CD14-positive monocyte (primary cell): ENCODE results near the gene NSD2. TPM values are rescaled to one million over a fixed set of nuclear protein-coding genes. Genes with fewer than 3 reads are reported as not detected.

Experiments
- DNase-seq, 3 donors: peaks; one replicate each; pipeline ENCODE4 v3.0.0-alpha.2; 2011 to 2022
- H2AFZ ChIP-seq: 2 replicates; pipeline ENCODE4 v1.6.0; 2012; ENCODE audit warnings: mild to moderate bottlenecking, low read depth, low read length, inconsistent platforms; ENCODE audit not compliant: insufficient read depth, poor library complexity, severe bottlenecking
- H3K27ac ChIP-seq, 2 donors: 1 replicate in 1 of 2; 2 replicates in 1 of 2; pipeline ENCODE4 v1.5.1; 2012 to 2013; ENCODE audit warnings: low read length in 2 of 2, control low read depth in 1 of 2, inconsistent platforms in 1 of 2, low read depth in 1 of 2, mild to moderate bottlenecking in 1 of 2
- H3K27me3 ChIP-seq, 2 donors: one replicate each; pipeline versions ENCODE4 v1.6.0 to v1.6.1; 2011 to 2013; ENCODE audit warnings: low read length in 2 of 2; ENCODE audit not compliant: control insufficient read depth in 2 of 2, insufficient read depth in 2 of 2
- H3K36me3 ChIP-seq, 2 donors: replicated peaks in 1 of 2; 1 replicate in 1 of 2; 2 replicates in 1 of 2; pipeline versions ENCODE4 v1.5.1 to v1.6.1; 2012 to 2013; ENCODE audit warnings: low read length in 2 of 2, control low read depth in 1 of 2, inconsistent platforms in 1 of 2, mild to moderate bottlenecking in 1 of 2; ENCODE audit not compliant: insufficient read depth in 2 of 2, control insufficient read depth in 1 of 2
- H3K4me1 ChIP-seq, 2 donors: 1 replicate in 1 of 2; 2 replicates in 1 of 2; pipeline versions ENCODE4 v1.5.1 to v1.6.1; 2012 to 2013; ENCODE audit warnings: low read length in 2 of 2, control low read depth in 1 of 2, inconsistent platforms in 1 of 2, mild to moderate bottlenecking in 1 of 2, moderate library complexity in 1 of 2; ENCODE audit not compliant: insufficient read depth in 2 of 2, control insufficient read depth in 1 of 2
- H3K4me2 ChIP-seq: replicated peaks from 2 replicates; pipeline ENCODE3; 2012; ENCODE audit warnings: low read length, moderate library complexity, mild to moderate bottlenecking; ENCODE audit not compliant: poor library complexity, severe bottlenecking; ENCODE audit errors: extremely low read depth
- H3K4me3 ChIP-seq, 3 experiments: fragments of 200-600 bp in 1 of 3; sonication (generic) in 1 of 3; replicated peaks in 1 of 3; 1 replicate in 2 of 3; 2 replicates in 1 of 3; pipeline ENCODE4 v1.5.1; 2011 to 2013; ENCODE audit warnings: low read length in 3 of 3, mild to moderate bottlenecking in 3 of 3, control low read depth in 2 of 3, low read depth in 2 of 3, inconsistent platforms in 1 of 3, moderate library complexity in 1 of 3
- H3K79me2 ChIP-seq: 2 replicates; pipeline ENCODE4 v1.6.0; 2012; ENCODE audit warnings: mild to moderate bottlenecking, control low read depth, inconsistent platforms, low read length, moderate library complexity; ENCODE audit not compliant: insufficient read depth
- H3K9ac ChIP-seq: 2 replicates; pipeline ENCODE4 v1.6.0; 2017; ENCODE audit warnings: low read length, mild to moderate bottlenecking; ENCODE audit not compliant: insufficient read depth, poor library complexity, severe bottlenecking
- H3K9me3 ChIP-seq, 2 donors: replicated peaks in 1 of 2; 1 replicate in 1 of 2; 2 replicates in 1 of 2; pipeline versions ENCODE4 v1.5.1 to v1.6.1; 2012 to 2013; ENCODE audit warnings: low read length in 2 of 2, control low read depth in 1 of 2; ENCODE audit not compliant: control insufficient read depth in 1 of 2, insufficient read depth in 1 of 2
- H4K20me1 ChIP-seq: 2 replicates; pipeline ENCODE4 v1.6.0; 2012; ENCODE audit warnings: mild to moderate bottlenecking, low read length, control low read depth, moderate library complexity; ENCODE audit not compliant: insufficient read depth
- H3K27ac Mint-ChIP-seq, 7 donors: one replicate each; pipeline ENCODE4 v1.8.0; 2020; ENCODE audit warnings: mild to moderate bottlenecking in 7 of 7, mixed read lengths in 7 of 7, moderate library complexity in 6 of 7, inconsistent platforms in 2 of 7
- H3K27me3 Mint-ChIP-seq, 3 donors: one replicate each; pipeline ENCODE4 v1.8.0; 2021 to 2022; ENCODE audit warnings: low read depth in 3 of 3, mild to moderate bottlenecking in 3 of 3, mixed read lengths in 3 of 3, moderate library complexity in 3 of 3, inconsistent platforms in 1 of 3
- H3K36me3 Mint-ChIP-seq, 2 donors: one replicate each; pipeline ENCODE4 v1.8.0; 2020; ENCODE audit warnings: mixed read lengths in 2 of 2, inconsistent platforms in 1 of 2, mild to moderate bottlenecking in 1 of 2
- H3K4me1 Mint-ChIP-seq: one replicate; pipeline ENCODE4 v1.8.0; 2020; ENCODE audit warnings: mild to moderate bottlenecking, mixed read lengths
- H3K4me3 Mint-ChIP-seq, 2 donors: one replicate each; pipeline ENCODE4 v1.8.0; 2020; ENCODE audit warnings: mild to moderate bottlenecking in 2 of 2, mixed read lengths in 2 of 2, moderate library complexity in 1 of 2
- H3K9me3 Mint-ChIP-seq, 7 donors: one replicate each; pipeline ENCODE4 v1.8.0; 2020 to 2022; ENCODE audit warnings: mixed read lengths in 7 of 7, mild to moderate bottlenecking in 6 of 7, moderate library complexity in 6 of 7, inconsistent platforms in 2 of 7
- WGBS: methylation state at CpG from one replicate; pipeline ENCODE4 v1.1.5; 2013; ENCODE audit warnings: missing lambda C conversion rate; ENCODE audit not compliant: insufficient coverage; 5-methylcytosine and 5-hydroxymethylcytosine counted together
- intact Hi-C, 2 donors: fragments of 100-400 bp; cut with micrococcal nuclease; formaldehyde crosslinking; loops; one replicate each; pipeline versions ENCODE4 v1.15.0 to v1.15.1; 2023
- polyA plus RNA-seq, 3 donors: library from polyadenylated mRNA; depleted of rRNA in 1 of 3; unstranded in 2 of 3; stranded (reverse) in 1 of 3; fragments of 300-500 nt in 2 of 3; fragments of >200 nt in 1 of 3; fragmentation: Illumina TruSeq in 2 of 3; gene quantifications; 1 replicate in 2 of 3; 2 replicates in 1 of 3; pipeline ENCODE4 v1.2.3, GENCODE V29; 2012 to 2021
- TF ChIP-seq, protein P1 (sequence below): fragments of 200-600 bp; IDR thresholded peaks from one replicate; pipeline ENCODE4 v1.8.0; 2022; ENCODE audit warnings: antibody characterized with exemption, mild to moderate bottlenecking

NSD2 gene
- polyA plus RNA-seq, 3 donors = 1.9 to 8.7 (median 2.3) TPM

DNA sequence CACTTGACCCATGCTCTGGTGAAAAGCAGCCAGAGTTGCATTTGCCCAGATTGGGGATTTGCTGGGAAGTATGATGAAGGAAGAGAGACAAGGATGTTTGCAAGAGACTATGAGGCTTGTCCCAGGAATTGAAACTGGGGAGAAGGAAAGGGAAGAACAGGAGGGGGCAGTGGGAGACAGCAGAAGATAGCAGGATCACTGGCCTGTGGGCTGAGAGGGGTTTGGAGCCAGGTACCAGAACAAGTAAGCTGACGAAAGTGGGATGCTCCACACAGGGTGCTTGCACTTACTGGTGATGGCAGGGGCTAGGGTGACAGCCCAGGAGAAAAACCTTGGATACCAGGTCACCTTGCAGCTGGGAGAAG is 11.8 kb upstream of the NSD2 start:
- no peaks in the 10 kb centered on the region for H4K20me1 ChIP-seq
- H3K36me3 ChIP-seq = no peaks in the 10 kb centered on the region
- no peak for DNase-seq
- Mint-ChIP-seq H3K9me3 (no peaks in the 10 kb centered on the region), H3K4me3 (no peak overlapping the region), H3K4me1 (peaks cover 33% of the 10 kb centered on the region), H3K36me3 (no peaks in the 10 kb centered on the region), H3K27me3 (peaks cover 4 to 16% (median 15%) of the 10 kb centered on the region in 3 donors), H3K27ac (peak overlapping the region in 1 of 7 donors; percentile 20)
- peaks cover 31 to 46% of the 10 kb centered on the region in 2 donors for H3K4me1 ChIP-seq
- H3K9ac ChIP-seq = no peak overlapping the region
- no peak overlapping the region for H2AFZ ChIP-seq
- no peaks in the 10 kb centered on the region for H3K9me3 ChIP-seq
- H3K4me2 ChIP-seq = no peak overlapping the region
- no peak overlapping the region for H3K4me3 ChIP-seq
- TF ChIP-seq, protein P1, sequence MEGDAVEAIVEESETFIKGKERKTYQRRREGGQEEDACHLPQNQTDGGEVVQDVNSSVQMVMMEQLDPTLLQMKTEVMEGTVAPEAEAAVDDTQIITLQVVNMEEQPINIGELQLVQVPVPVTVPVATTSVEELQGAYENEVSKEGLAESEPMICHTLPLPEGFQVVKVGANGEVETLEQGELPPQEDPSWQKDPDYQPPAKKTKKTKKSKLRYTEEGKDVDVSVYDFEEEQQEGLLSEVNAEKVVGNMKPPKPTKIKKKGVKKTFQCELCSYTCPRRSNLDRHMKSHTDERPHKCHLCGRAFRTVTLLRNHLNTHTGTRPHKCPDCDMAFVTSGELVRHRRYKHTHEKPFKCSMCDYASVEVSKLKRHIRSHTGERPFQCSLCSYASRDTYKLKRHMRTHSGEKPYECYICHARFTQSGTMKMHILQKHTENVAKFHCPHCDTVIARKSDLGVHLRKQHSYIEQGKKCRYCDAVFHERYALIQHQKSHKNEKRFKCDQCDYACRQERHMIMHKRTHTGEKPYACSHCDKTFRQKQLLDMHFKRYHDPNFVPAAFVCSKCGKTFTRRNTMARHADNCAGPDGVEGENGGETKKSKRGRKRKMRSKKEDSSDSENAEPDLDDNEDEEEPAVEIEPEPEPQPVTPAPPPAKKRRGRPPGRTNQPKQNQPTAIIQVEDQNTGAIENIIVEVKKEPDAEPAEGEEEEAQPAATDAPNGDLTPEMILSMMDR = no peak
- intact Hi-C loops = loop anchor here (5.0 to 10.0 kb wide), 5 partner anchors 43 to 1105 kb away; partner anchors contain the start of genes GRK4 (in 2 of the 2), NOP14 (in 2 of the 2), SLBP (in 1 of the 2) and TACC3 (in 1 of the 2)
- 100% methylated on average over 1 of the region's 1 CpG for WGBS
- peaks cover 17% of the 10 kb centered on the region for H3K79me2 ChIP-seq
- H3K27me3 ChIP-seq = peaks cover 0 to 5% of the 10 kb centered on the region in 2 donors
- H3K27ac ChIP-seq = no peak overlapping the region

GRCh38 chr4:1862055-1862911 is 8.9 kb upstream of the NSD2 start:
- no peaks in the 10 kb centered on the region for H3K36me3 Mint-ChIP-seq
- peaks cover under 1% of the 10 kb centered on the region for H3K79me2 ChIP-seq

More at GRCh38 chr4:1862055-1862911, 8.9 kb upstream of the NSD2 start:
- no peak for DNase-seq
- Histone ChIP-seq H4K20me1 (no peaks in the 10 kb centered on the region), H3K4me2 (peak overlapping the region; percentile 79), H3K4me1 (peaks cover 13 to 21% of the 10 kb centered on the region in 2 donors), H3K9me3 (no peaks in the 10 kb centered on the region), H3K27me3 (peaks cover 0 to 5% of the 10 kb centered on the region in 2 donors), H3K9ac (peak overlapping the region; percentile 36), H3K4me3 (peak overlapping the region in 2 of 3 experiments; percentile 17 to 66), H3K36me3 (no peaks in the 10 kb centered on the region), H3K27ac (no peak overlapping the region), H2AFZ (peak overlapping the region; percentile 65)
- no peaks in the 10 kb centered on the region for H3K9me3 Mint-ChIP-seq
- H3K27me3 Mint-ChIP-seq = peaks cover 6 to 23% (median 21%) of the 10 kb centered on the region in 3 donors
- H3K27ac Mint-ChIP-seq = no peak overlapping the region
- H3K4me1 Mint-ChIP-seq = peaks cover 19% of the 10 kb centered on the region
- WGBS = 6% methylated on average over 37 of the region's 45 CpGs
- peak overlapping the region; percentile 70 to 88 for H3K4me3 Mint-ChIP-seq
- intact Hi-C loops = no loop called here
- TF ChIP-seq, protein P1 = no peak
